Skin of body (tissue), 2 donors: ENCODE measurements around the gene CSAD. TPM values are rescaled to one million over a fixed set of nuclear protein-coding genes. Genes with fewer than 3 reads are reported as not detected.
"Not testable (repeated sequence)": the region's sequence is repeated elsewhere in the genome, so short reads cannot be mapped to it uniquely, and the experiment has no call there.

Experiments used
- DNase-seq: peaks from one replicate; lab custom pipeline; 2025; lab: John Stamatoyannopoulos, UW
- total RNA-seq: library from RNA; depleted of rRNA; stranded (reverse); fragments of >200 nt; gene quantifications from one replicate; pipeline ENCODE4 v1.2.3, GENCODE V29; 2014

Gene CSAD
- total RNA-seq, 1 donor from 2014 or later: 75.0 TPM

DNA sequence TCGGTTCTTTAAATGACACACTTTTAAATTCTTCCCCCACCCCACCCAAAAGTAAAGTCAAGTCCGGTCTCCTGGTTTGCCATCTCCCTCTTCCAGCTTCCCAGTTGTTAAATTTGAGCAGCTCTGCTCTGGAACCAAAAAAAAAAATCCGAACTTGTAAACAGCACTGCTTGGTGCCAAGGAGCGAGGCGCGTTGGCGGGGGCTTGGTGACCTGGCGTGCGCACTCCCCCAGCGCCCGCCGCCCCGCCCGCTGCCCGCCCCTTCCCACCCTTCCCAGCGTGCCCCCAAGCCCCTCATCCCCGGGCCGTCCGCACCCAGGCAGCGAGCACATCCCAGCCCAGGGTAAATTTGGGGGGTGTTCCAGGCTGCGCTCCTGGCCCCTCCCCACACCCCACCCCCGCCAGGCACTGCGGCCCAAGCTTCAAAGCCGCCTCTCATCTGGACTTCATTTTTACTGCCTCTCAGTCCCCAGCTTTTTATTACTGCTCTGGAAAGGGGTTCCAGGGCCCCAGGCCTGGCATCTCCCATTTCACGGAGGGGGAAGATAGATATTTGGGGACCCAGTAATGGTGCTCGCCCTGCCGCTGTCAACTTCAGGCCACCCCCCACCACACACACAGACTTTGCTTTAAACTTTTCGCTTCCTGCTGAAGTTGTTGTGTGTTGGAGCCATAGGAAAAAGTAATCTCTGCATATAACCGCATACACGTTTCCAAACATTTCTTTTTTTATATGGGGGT, 38.0 kb upstream of the CSAD start:
- peak; percentile 27 for DNase-seq

DNA sequence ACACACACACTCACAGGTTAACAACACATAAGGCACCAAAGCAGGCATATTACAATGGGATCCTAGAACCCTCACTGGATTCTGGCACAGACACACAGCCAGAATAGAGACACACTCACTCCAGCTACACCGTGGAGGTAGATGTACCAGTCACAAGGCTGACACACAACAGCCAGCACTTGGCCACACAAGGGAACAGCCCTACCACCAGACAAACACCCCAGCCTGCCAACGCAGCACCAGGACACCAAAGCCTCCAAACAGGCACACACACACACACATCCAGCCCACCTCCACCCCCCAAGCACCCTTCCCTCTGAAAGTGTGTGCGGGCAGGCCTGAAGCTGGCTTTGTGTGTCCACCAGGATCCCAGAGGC, 37.2 kb upstream of the CSAD start:
- no peak for DNase-seq

DNA sequence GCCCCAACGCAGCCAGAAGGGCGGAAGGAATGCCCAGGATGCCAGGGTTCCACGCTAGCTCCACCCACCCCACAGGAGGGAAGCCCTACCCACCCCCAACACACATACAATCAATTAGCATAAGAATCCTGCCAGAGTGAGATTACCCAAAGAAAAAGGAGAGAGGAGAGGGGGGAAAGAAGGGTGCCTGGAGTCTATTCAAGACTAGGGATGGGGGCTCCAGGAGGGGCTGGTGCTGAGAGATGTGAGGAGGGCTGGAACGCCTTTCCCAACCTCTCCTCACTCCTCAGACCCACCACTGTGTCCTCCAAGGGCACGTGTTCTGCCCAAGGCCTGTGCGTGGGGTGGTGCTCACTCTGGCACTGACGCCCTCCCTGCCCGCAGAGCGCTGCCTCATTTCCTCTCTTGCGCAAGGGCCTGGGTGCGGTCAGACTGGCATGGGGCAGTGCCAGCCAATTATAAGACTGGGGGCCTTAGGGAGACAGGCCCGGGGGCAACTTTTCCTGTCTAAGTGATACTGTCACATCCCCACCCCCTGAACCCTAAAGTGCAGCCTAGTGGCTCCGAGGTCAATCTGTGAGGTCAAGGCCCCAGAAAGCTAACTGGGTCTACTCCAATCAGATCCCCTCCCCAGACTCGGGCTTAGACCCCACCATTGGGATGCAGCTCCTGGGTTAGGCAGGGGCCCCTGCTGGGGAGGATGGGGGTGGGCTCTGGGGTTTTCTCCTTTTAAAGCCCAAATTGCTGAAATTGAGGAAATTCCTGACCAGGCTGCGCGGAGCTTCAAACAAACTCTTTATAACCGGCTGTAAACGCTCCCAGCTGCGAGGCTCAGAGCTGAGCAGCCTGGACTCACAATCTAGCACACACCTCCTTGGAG, 36.6 kb upstream of the CSAD start:
- no peak for DNase-seq

DNA sequence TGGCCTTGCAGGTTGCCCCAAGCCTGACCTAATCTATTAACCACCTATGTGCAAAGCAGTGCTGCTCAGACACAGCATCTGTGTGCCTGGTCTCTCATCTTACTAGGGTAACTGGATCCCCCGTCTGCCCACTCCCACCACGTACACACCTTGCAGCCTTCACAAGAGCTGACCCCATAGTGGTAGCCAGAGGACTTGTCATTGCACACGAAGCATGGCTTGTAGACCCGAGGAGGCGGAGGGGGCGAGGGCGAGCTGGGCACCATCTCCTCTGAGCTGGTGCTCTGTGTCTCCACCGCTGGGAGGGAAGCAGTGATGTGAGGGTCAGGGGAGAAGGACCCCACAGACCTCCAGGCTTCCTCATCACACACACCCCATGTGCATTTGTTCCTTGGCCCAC, 34.8 kb upstream of the CSAD start:
- DNase-seq: no peak

DNA sequence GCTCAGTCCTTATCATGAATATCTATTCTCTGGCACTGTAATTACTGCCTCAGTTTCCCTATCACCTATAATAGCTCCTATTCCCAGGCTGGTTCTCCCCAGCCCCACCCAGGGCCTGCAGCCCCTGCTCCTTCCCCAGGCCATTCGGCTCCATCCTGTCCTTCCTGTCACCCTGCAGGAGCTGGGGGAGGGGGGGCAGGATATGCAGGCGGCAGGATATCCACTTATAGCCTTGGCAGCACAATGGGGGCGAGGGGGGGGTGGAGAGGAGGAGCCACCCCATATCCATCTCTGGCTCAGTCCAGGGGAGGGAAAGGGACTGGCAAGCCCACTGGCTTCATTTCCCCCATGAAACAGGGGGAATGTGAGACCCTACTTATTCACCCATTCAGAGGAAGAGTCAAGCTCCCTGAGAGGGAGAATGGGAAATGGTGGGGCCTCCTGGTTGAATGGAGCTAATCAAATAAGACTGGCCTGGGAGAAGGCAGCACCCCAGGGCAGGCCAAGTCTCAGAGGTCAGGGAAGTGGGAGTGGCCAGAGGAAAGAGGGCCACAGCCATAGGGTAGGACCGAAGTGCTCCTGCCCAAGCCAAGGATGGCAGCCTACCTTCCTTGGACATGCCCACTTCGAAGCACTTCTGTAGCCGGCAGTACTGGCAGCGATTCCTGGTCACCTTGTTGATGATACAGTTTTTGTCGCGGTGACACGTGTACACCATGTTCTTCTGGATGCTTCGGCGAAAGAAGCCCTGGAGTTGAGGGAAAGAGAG, 34.1 kb upstream of the CSAD start:
- DNase-seq: no peak

DNA sequence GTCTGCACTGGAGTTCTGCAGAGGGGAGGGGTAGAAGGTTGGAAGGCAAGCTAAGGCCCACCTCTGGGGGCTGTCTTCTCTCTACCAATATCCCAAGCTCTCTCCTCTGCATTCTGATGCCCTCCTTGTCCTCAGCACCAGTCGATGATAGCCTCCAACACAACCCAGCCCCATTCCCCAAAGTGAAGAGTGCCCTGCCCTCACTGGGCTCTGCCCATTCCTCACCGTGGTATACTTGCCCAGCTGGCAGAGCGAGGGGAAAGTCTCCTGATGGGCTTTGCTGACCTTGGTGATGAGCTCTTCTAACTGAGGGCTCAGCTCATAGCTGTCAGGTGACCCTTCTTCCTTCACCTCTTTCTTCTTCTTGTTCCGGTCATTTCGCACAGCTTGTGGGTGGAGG, 33.5 kb upstream of the CSAD start:
- DNase-seq: no peak

DNA sequence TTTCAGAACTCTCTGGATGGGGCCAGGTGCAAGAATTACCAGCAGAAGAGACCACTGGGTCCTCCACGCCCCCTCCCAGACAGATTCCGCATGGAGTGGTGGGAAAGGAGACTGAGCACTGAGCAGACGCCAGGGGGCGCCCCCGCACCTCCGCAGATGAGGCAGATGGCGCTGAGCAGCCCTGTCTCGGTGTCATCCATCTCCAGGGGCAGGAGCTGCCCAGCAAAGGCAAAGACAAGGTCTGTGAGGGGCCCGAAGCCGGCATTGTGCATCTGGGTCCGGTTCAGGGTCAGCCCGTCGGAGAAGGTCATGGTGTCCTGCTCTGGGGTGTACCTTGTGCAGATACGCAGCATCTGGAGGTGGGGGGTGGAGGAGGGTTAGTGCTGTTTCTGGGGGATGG, 32.6 kb upstream of the CSAD start:
- peak; percentile 15 for DNase-seq

DNA sequence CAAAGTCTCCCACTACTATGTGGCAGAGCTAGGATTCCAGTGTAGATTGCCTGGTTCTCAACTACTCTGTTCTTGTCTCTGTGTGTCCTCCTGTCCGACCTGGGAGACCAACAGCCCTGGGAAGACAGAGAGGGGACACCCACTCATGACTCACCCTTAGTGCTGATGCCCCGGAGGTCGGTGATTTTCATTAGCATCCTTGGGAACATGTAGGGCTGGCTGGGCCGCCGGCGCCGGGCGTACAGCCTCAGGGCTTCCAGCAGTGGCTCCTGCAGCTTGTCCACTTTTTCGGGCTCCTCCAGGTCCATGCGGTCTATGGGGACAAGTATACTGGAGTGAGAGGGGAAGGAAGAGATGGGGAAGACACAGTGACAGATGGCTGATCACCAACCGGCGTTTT, 32.2 kb upstream of the CSAD start:
- no peak for DNase-seq

DNA sequence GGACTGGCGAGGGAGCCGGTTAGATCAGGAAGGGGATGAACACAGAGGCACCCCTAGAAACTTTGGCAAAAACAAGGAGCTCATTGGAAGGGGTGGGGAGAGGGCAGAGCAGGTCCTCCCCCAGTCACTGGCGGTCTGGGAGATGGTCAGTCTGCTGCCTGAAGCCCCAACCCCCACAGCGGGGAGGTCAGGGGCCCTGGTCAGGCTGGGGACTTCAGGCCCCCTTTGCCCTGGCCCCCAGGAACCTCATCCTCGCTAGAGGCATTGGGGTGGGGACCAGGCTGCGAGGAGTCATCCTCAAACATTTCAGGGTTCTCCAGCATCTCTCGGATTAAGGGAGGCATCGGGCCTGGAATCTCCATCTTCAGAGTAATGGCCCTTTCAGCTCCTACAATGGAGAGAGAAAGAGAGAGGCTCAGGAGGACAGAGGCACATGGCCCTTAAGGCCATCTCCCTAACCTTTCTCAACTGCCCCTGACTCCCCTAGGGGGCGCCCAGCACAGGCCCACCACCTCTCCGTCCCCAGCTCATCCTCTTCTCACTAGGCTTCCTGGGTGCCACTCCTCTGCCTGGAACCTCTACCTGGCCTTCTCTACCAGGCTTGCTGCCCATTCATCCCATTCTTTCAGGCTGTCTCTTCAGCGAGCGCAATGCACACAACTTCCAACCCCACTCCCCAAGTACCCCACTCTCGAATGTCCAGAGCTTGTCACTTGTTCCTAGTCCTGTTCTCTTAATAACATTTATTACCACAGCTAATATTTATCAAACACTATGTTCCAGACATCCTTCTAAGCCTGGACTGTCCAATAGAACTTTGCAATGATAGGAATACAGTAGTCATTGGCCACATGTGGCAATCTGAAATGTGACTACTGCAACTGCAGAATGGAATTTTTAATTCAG, 31.0 kb upstream of the CSAD start:
- no peak for DNase-seq

DNA sequence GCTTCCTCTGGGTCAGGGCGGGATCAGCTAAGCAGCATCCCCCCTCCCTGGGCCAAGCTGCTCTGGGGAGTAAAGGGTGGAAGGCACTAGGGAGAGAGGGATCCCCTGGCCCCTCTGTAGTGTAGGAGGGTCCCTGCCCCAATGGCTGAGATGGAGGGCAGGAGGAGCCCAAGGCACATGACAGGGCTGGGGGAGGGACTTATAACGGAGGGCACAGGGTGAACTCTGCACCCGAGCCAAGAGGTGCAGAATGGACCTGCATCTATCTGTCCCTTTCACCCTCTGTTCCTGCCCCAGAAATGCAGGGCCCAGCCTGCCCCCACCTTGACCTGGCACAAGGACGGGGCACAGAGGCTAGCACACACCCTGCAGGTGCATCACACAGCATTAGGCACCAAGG, 30.1 kb upstream of the CSAD start:
- no peak for DNase-seq

DNA sequence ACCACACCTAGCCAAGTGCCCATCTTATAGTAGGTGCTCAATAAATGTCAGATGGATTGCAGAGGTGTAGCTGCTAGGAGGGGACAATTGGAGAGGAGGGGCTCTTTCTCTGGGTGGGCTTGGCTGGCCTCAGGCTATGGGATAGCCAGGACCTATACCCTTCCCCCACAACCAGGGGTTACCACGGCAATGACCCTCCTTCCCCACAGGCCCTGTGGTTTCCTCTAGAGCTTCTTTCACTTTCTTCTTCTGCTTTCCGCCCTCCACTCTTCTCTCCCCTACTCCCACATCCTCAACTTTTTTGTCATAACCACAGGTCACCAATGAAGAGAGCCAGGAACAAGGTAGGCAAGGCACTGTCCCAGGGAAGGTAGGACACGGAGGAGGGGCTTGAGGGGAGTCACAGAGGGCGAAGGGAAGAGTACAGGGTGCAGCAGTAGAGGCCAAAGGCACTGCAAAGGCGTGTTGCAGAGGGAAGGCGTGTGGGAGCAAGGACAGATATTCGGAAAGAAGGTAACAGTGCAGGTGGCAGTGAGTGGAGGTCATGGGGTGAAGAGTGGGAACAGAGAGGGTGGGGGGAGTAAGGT, 28.2 kb upstream of the CSAD start:
- DNase-seq: no peak

DNA sequence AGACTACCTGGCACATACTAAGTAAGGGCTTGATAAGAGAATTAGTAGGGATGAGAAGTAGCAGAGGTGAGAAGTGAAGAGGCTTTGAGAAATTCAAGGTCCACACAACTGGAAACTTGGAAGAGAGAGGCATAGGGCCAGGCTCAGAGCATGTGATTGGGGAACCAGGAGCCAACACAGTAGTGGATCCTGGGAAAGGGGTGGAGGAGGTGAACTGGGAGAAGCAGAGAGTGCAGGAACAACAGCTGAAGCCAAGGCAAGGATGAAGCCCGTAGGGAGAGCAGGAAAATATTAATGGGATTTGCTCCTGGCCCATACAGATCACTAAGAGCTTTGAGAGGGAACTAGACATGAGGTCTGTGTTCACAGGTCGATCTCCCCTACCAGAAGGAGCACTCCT, 27.7 kb upstream of the CSAD start:
- no peak for DNase-seq

DNA sequence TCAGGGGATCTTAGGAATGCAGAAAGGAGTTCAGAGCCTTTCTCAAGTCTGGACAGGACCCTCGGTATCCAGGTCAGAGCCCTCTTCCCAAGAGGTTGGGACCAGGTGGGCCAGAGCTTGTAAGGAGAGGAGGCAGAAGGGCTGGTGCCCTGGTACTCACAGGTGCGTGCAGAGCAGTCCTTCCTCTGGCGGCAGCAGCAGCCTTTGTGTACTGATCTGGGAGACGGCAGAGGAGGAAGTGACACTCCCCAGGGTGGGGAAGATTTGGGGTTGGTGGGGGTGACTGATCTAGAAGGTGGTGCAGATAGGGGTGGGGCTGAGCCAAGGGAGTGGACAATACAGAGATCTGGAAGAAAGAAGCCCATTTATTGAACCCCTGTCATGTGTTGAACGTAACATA, 26.3 kb upstream of the CSAD start, which contains the start of gene ITGB7:
TSS of gene ITGB7 (minus strand) at position 210 of the 400 bp plus-strand sequence. CDS start 6,808 bp downstream, outside the sequence.
- DNase-seq: no peak

DNA sequence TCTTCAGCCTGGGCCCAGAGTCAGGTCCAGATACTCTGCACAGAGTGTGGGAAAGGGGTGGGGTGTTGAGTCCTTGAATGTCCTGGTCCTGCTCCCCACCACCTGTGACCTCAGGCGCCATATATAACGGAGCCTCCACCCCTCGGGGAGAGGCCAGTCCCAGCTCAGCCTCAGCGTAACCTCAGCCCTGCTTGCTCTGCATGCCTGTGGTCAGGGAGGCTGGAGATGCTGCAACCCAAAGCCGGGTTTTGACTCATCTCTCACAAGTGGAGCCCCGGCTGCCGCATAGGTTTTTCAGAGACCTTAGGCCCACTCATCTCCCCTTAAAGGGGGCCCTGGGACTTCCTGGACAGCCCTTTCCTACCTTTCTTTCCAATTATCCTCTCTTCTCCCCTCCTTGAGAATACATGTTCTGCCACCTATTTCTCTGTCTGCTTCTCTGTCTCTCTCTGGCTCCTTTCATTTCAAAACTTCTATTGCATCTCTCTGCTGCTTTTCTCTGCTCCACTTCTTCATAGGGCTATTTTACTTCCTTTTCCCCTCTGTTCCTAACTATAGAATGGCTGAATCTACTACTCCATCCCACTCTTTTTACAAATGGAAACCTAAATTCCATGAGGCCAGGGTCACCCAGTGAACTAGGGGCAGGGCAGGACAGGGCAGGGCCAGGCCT, 25.2 kb upstream of the CSAD start:
- DNase-seq: no peak

DNA sequence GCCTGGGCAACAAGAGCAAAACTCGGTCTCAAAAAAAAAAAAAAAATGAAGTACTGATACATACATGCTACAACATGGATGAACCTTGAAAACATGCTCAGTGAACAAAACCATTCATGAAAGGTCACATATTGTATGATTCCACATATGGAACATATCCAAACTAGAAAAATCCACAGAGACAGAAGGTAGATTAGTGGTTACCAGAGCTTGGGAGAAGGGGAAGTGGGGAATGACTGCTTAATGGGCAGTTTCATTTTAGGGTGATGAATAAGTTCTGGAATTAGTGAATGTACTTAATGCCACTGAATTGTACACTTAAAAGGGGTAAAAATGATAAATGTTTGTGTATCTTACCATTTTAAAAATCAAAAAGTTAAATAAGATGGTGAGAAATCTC, 23.6 kb upstream of the CSAD start:
- no peak for DNase-seq

DNA sequence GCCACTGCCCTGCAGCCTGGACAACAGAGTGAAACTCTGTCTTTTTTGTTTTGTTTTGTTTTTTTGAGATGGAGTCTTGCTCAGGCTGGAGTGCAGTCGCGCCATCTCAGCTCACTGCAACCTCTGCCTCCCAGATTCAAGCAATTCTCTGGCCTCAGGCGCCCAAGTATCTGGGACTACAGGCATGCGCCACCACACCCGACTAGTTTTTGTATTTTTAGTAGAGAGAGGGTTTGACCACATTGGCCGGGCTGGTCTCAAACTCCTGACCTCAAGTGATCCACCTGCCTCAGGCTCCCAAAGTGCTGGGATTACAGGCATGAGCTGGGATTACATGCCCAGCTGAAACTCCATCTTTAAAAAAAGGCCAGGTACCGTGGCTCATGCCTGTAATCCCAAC, 21.6 kb upstream of the CSAD start:
- DNase-seq: not testable (repeated sequence)

DNA sequence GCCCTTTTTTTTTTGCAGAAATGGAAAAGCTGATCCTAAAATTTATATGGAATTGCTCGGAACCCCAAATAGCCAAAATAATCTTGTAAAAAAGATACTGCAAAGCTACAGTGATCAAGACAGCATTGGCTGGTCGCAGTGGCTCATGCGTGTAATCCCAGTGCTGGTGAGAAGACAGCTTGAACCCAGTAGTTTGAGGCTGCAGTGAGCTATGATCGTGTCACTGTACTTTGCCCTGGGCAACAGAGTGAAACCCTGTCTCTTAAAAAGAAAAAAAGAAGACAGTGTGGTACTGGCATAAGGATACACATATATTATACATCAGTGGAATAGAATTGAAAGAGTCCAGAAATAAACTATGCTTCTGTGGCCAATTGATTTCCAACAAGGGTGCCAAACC, 20.9 kb upstream of the CSAD start:
- DNase-seq: no peak

DNA sequence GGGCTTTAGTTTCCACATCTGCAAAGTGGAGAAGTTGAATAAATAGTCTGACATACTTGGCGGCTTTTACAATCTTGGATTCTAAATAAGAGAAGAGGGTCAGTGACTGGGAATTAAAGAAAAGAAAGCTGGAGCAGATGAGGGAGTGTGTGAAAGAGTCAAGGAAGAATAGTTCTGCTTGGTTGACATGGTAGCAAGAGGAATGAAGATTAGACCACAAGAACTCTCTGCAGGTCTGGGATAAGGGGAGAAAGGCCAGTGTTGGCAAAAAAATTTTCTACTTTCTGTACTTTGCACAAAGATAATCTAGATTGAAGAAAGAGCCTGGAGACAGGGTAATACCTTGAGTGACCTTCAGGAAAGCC, 20.4 kb upstream of the CSAD start:
- no peak for DNase-seq

DNA sequence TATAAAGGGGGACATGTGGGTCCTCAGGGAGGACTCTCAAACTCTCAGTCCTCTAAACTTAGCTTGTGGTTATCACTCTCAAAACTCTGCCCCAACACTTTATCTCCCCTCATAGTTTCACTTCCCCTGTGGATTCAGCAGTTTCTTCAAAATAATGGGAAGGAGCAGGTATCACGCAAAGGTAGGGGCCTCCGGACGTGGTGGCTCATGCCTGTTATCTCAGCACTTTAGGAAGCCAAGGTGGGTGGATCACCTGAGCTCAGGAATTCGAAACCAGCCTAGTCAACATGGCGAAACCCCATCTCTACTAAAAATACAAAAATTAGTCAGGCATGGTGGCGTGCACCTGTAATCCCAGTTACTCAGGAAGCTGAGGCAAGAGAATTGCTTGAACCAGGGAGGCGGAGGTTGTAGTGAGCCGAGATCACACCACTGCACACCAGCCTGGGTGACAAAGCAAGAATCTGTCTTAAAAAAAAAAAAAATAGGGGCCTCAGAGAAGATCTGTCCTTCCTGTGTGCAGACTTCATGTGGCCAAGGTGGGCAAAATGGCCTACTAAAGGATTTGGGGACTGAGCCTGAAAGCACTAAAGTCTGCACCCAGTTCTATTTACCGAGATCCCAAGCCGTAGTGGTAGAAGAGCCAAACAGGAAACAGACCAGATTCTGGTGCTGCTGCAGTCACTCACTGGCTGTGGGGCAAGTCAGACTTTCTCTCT, 19.9 kb upstream of the CSAD start:
- DNase-seq: no peak

DNA sequence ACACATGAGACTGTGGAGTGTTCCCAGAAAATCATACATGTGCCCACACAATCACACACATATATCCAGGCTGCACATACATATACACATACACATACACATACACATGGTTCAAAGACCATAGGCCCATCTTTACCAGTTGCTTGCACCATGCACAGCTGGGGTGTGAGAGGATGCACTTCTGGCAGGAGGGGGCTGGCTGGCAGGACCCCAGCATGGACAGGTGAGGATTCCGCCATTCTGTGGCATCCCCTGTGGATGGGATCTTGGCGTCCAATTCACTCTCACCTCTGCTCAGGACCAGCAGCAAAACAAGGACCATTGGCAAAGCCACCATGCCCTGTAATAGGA, 19.4 kb upstream of the CSAD start:
- DNase-seq: no peak
